Prostate gland (tissue), 2 donors: ENCODE measurements around the gene NAPA. TPM values are rescaled to one million over a fixed set of nuclear protein-coding genes. Genes with fewer than 3 reads are reported as not detected.

Experiments used
- total RNA-seq, 2 donors: library from RNA; depleted of rRNA; stranded (reverse); fragments of >200 nt; gene quantifications; one replicate each; pipeline ENCODE4 v1.1.0, GENCODE V29; 2016

Gene NAPA
- total RNA-seq, 2 donors from 2014 or later, result 263 to 422 TPM

Other genes with a start within 250 kb of the NAPA start
- 10 to 100 TPM; 11.4 to 30.2 TPM for gene INAFM1, start 240.2 kb downstream of the NAPA start, total RNA-seq
- 1 to 10 TPM; 1.6 to 4.6 TPM for gene C5AR1, start 205.2 kb downstream of the NAPA start, total RNA-seq
- 1 to 10 TPM in 1 of 2 donors, not detected in 1; 1.9 TPM for gene C5AR2, start 182.9 kb downstream of the NAPA start, total RNA-seq
- 10 to 100 TPM; 15.5 to 41.8 TPM for gene DHX34, start 165.7 kb downstream of the NAPA start, total RNA-seq
- gene MEIS3, start 95.5 kb downstream of the NAPA start, total RNA-seq, result 10 to 100 TPM; 16.2 to 41.6 TPM
- 1 to 10 TPM; 1.3 to 7.7 TPM for gene SLC8A2, start 43.2 kb downstream of the NAPA start, total RNA-seq
- 1 to 10 TPM; 8.8 to 9.0 TPM for gene KPTN, start 30.8 kb downstream of the NAPA start, total RNA-seq
- 10 to 100 TPM in 1 of 2 donors, under 1 TPM in 1; 0.23 to 13.9 TPM for gene ZNF541, start 58.1 kb upstream of the NAPA start, total RNA-seq
- 10 to 100 TPM; 19.4 to 25.3 TPM for gene BICRA, start 94.1 kb upstream of the NAPA start, total RNA-seq
- gene EHD2, start 198.4 kb upstream of the NAPA start, total RNA-seq, result 10 to 100 TPM; 48.7 to 83.2 TPM
- 100 to 1,000 TPM; 465 to 586 TPM for gene NOP53, start 230.5 kb upstream of the NAPA start, total RNA-seq